Measurements from ENCODE around the gene SYTL3.

Gene SYTL3

GRCh38 chr6:158725704-158726103, 75.8 kb downstream of the SYTL3 start:
- DNase-seq: no peak

GRCh38 chr6:158729906-158730540, 80.2 kb downstream of the SYTL3 start:
- no peak for DNase-seq

GRCh38 chr6:158730541-158730907, 80.7 kb downstream of the SYTL3 start:
- DNase-seq: no peak

GRCh38 chr6:158735009-158735408, 85.2 kb downstream of the SYTL3 start:
- no peak for DNase-seq

- no peak for DNase-seq
These were observed 87.3 kb downstream of the SYTL3 start for GRCh38 chr6:158737082-158737709.

GRCh38 chr6:158737710-158738615, 88.1 kb downstream of the SYTL3 start:
- no peak for DNase-seq

GRCh38 chr6:158739673-158740072, 89.8 kb downstream of the SYTL3 start:
- no peak for DNase-seq

GRCh38 chr6:158743033-158743651, 93.3 kb downstream of the SYTL3 start:
- DNase-seq: no peak

GRCh38 chr6:158744986-158745430, 95.2 kb downstream of the SYTL3 start:
- DNase-seq: no peak

GRCh38 chr6:158751224-158751623, 101.4 kb downstream of the SYTL3 start:
- DNase-seq: peak; percentile 29

- peak; percentile 35 for DNase-seq
These were observed 102.1 kb downstream of the SYTL3 start for GRCh38 chr6:158751921-158752320.

GRCh38 chr6:158752613-158753012, 102.8 kb downstream of the SYTL3 start:
- no peak for DNase-seq

GRCh38 chr6:158753811-158754210, 104.0 kb downstream of the SYTL3 start:
- DNase-seq: no peak

GRCh38 chr6:158754738-158755137, 104.9 kb downstream of the SYTL3 start:
- peak; percentile 9 for DNase-seq

- DNase-seq: peak; percentile 7
These were observed 105.8 kb downstream of the SYTL3 start for GRCh38 chr6:158755636-158756035.

GRCh38 chr6:158756126-158756525, 106.3 kb downstream of the SYTL3 start:
- DNase-seq: peak; percentile 10

- DNase-seq: peak; percentile 10
These were observed 107.3 kb downstream of the SYTL3 start for GRCh38 chr6:158756977-158757752.

- peak; percentile 2 for DNase-seq
These were observed 107.9 kb downstream of the SYTL3 start for GRCh38 chr6:158757753-158758090.

GRCh38 chr6:158758451-158758860, 108.6 kb downstream of the SYTL3 start:
- DNase-seq: peak; percentile 52

GRCh38 chr6:158758941-158759479, 109.2 kb downstream of the SYTL3 start:
- peak; percentile 46 for DNase-seq

GRCh38 chr6:158759966-158760617, 110.2 kb downstream of the SYTL3 start:
- DNase-seq: no peak

Data from right kidney (tissue), 1 donor.